ENCODE measurements around the gene ALKBH3.

Gene ALKBH3

GRCh38 chr11:43903969-43904368 is 23.3 kb downstream of the ALKBH3 start:
- peaks cover 30% of the 10 kb centered on the region for H3K36me3 Mint-ChIP-seq
- no peaks in the 10 kb centered on the region for H3K9me3 Mint-ChIP-seq

DNA sequence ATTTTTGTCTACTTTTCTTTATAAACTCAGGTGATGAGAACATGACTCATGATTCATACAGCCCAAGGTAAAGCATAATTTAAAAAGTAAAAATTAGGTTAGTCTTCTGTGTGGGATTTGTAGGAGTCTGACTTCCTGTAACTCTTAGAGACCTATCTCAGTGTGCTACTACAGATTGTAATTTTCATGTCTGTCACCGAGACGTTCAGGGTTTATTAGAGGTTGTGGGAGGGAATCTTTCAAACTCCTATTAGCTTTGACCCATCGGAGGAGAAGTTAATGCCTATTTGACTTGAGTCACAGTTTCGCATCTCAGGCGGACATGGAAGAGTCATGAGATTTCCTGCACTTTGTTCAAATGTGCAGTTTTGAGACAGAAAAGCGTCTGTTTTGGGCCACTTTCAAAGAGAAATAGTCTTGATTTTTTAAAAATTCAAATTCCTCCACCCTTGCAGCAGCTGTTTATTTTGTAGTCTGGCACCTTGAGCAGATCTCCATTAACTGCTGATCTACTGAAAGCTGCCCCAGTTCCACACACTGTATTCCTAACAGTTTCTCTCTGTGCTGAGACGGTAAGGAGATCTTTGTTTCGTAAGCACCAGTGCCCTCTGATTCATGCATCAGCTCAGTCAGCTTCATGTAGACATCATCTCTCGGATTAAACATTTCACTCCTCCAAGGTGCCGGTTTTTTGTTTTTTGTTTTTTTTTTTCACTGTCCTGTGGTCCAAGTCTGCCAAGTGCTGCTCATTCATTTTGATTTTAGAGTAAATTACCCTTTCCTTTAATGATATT is 24.3 kb downstream of the ALKBH3 start:
- DNase-seq, result no peak
- no peak overlapping the region for H3K4me3 Mint-ChIP-seq
- H3K27ac Mint-ChIP-seq, result no peak overlapping the region
- no peaks in the 10 kb centered on the region for H3K27me3 Mint-ChIP-seq
- peaks cover 26% of the 10 kb centered on the region for H3K36me3 Mint-ChIP-seq
- CTCF ChIA-PET, result interaction anchor here (3.5 kb wide), 1 partner anchor 16 kb away, joined by 23 read pairs; no protein-coding TSS in a partner anchor
- no peaks in the 10 kb centered on the region for H3K9me3 Mint-ChIP-seq
- H3K4me1 Mint-ChIP-seq, result peaks cover 5% of the 10 kb centered on the region

More at GRCh38 chr11:43903969-43904368, 23.3 kb downstream of the ALKBH3 start:
- CTCF ChIA-PET, result interaction anchor here (3.5 kb wide), 1 partner anchor 15 kb away, joined by 23 read pairs; no protein-coding TSS in a partner anchor
- no peak overlapping the region for H3K27ac Mint-ChIP-seq
- H3K27me3 Mint-ChIP-seq, result no peaks in the 10 kb centered on the region
- H3K4me3 Mint-ChIP-seq, result no peak overlapping the region
- no peak for DNase-seq
- peaks cover 5% of the 10 kb centered on the region for H3K4me1 Mint-ChIP-seq

GRCh38 chr11:43905813-43906241 is 25.2 kb downstream of the ALKBH3 start:
- H3K4me3 Mint-ChIP-seq, result no peak overlapping the region
- H3K27me3 Mint-ChIP-seq, result no peaks in the 10 kb centered on the region
- H3K36me3 Mint-ChIP-seq, result peaks cover 32% of the 10 kb centered on the region

GRCh38 chr11:43907028-43907975 is 26.7 kb downstream of the ALKBH3 start:
- Mint-ChIP-seq H3K27ac (no peak overlapping the region), H3K4me1 (peaks cover 5% of the 10 kb centered on the region), H3K4me3 (no peak overlapping the region), H3K27me3 (no peaks in the 10 kb centered on the region), H3K9me3 (no peaks in the 10 kb centered on the region), H3K36me3 (peaks cover 36% of the 10 kb centered on the region)
- no peak for DNase-seq
- CTCF ChIA-PET, result interaction anchor here (1.6 kb wide), 1 partner anchor 17 kb away, joined by 6 read pairs; no protein-coding TSS in a partner anchor

More at GRCh38 chr11:43905813-43906241, 25.2 kb downstream of the ALKBH3 start:
- Mint-ChIP-seq H3K4me1 (peaks cover 5% of the 10 kb centered on the region), H3K27ac (no peak overlapping the region), H3K9me3 (no peaks in the 10 kb centered on the region)
- no peak for DNase-seq
- CTCF ChIA-PET, result interaction anchor here (1.0 to 3.5 kb wide), 2 partner anchors 16 to 39 kb away, joined by 3 to 23 read pairs; no protein-coding TSS in a partner anchor

- H3K36me3 Mint-ChIP-seq, result peaks cover 32% of the 10 kb centered on the region
- no peak overlapping the region for H3K27ac Mint-ChIP-seq
- H3K27me3 Mint-ChIP-seq, result no peaks in the 10 kb centered on the region
- no peaks in the 10 kb centered on the region for H3K9me3 Mint-ChIP-seq
- no peak overlapping the region for H3K4me3 Mint-ChIP-seq
- H3K4me1 Mint-ChIP-seq, result peaks cover 5% of the 10 kb centered on the region
- no peak for DNase-seq
- CTCF ChIA-PET, result interaction anchor here (0.7 to 1.6 kb wide), 2 partner anchors 15 to 18 kb away, joined by 3 to 6 read pairs; no protein-coding TSS in a partner anchor
Measured at GRCh38 chr11:43908191-43908590, 27.6 kb downstream of the ALKBH3 start.

DNA sequence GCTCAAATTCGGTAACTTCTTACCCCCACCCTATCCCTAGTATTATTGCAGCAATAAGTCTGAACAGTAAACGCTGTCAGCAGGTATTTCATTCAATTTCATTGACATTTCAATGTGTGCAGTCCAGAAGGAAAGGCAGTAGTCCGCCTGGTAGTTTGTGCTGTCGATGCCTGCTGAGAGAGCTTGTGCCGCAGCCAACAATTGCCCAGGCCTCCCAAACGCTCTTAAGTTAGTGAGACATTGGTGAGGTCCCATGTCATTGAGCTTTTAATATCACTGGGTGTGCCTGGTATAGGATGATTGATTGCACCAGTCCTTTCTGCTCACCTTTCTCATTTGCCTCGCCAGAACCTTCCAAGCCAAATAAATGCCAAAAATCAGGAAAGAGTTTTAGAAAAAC is 28.1 kb downstream of the ALKBH3 start:
- Mint-ChIP-seq H3K36me3 (peaks cover 27% of the 10 kb centered on the region), H3K4me3 (no peak overlapping the region), H3K9me3 (no peaks in the 10 kb centered on the region), H3K27me3 (no peaks in the 10 kb centered on the region), H3K4me1 (peaks cover 5% of the 10 kb centered on the region), H3K27ac (no peak overlapping the region)
- CTCF ChIA-PET, result interaction anchor here (0.7 to 1.6 kb wide), 2 partner anchors 16 to 19 kb away, joined by 3 to 6 read pairs; no protein-coding TSS in a partner anchor
- DNase-seq, result no peak

- Mint-ChIP-seq H3K27ac (no peak overlapping the region), H3K4me1 (no peaks in the 10 kb centered on the region), H3K9me3 (no peaks in the 10 kb centered on the region), H3K36me3 (peaks cover 25% of the 10 kb centered on the region), H3K27me3 (no peaks in the 10 kb centered on the region), H3K4me3 (no peak overlapping the region)
- CTCF ChIA-PET, result no interaction called here
- no peak for DNase-seq
Measured at GRCh38 chr11:43913829-43914380, 33.3 kb downstream of the ALKBH3 start.

GRCh38 chr11:43914466-43914865 is 33.8 kb downstream of the ALKBH3 start:
- Mint-ChIP-seq H3K36me3 (peaks cover 27% of the 10 kb centered on the region), H3K9me3 (no peaks in the 10 kb centered on the region), H3K27me3 (no peaks in the 10 kb centered on the region), H3K27ac (no peak overlapping the region), H3K4me1 (no peaks in the 10 kb centered on the region), H3K4me3 (no peak overlapping the region)
- CTCF ChIA-PET, result interaction anchor here (0.7 kb wide), 1 partner anchor 26 kb away, joined by 4 read pairs; no protein-coding TSS in a partner anchor
- DNase-seq, result no peak

DNA sequence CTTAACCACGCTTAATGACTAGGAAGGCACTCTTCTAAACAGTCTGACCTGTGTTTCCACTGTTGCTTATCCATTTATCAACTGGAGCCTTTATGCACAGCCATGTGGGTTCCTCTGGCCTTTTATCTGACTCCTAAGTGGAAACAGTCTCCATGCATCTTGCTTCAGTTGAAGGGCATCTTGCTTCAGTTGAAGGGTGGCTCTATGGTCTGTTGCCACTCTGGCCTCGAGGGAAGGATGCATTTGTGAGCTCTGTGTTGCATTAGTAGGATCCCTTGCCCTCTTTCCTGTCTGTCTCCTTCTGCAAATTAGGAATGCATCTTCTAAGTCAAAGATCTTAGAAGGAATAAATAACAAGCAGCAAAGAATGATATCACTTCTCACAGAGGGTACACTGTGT is 36.0 kb downstream of the ALKBH3 start:
- no peak for DNase-seq
- Mint-ChIP-seq H3K4me3 (no peak overlapping the region), H3K27me3 (no peaks in the 10 kb centered on the region), H3K4me1 (peaks cover 1% of the 10 kb centered on the region), H3K27ac (no peak overlapping the region), H3K9me3 (no peaks in the 10 kb centered on the region), H3K36me3 (peaks cover 26% of the 10 kb centered on the region)
- CTCF ChIA-PET, result no interaction called here

DNA sequence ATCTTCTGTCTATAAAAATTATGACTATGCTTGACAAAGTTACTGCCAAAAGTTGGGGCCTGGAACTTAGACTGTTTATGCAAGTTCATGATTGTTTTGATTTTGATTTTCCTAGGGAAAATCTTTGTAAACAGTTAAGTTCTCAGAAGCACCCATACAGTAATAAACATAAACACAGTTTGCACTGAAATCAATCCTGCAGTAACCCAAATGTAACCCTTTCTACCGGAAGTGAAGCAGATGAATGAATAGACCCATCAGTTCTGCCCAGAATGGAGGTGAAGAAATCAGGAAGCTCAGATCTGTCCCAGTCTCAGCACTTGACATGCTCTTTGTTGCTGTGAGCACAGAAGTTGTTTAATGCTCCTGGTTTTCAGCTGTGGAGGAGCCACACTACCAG is 37.2 kb downstream of the ALKBH3 start:
- DNase-seq, result no peak
- CTCF ChIA-PET, result interaction anchor here (1.1 to 1.8 kb wide), 2 partner anchors 25 to 28 kb away, joined by 3 to 7 read pairs; partner anchors contain the start of gene C11orf96
- Mint-ChIP-seq H3K4me3 (no peak overlapping the region), H3K9me3 (no peaks in the 10 kb centered on the region), H3K27ac (no peak overlapping the region), H3K27me3 (no peaks in the 10 kb centered on the region), H3K36me3 (peaks cover 26% of the 10 kb centered on the region), H3K4me1 (peaks cover 4% of the 10 kb centered on the region)

DNA sequence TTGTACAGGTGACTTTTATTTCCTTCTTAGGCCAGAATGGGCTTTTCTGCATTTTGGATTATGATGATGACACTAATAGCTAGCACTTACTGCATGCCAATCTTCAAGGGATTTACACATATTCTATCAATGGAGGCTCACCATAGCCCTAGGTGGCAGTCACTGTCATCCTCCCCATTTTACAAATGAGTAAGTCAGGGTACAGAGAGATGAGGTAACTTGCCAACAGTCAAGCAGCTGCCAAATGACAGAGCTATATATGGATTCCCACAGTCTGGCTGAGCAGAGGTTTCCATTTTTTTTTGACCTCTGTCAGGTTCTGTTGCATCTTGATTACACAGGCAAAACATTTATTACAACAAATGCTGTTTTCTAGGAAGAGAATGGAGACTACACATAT is 38.0 kb downstream of the ALKBH3 start:
- Mint-ChIP-seq H3K4me1 (peaks cover 4% of the 10 kb centered on the region), H3K4me3 (no peak overlapping the region), H3K27ac (no peak overlapping the region), H3K36me3 (peaks cover 26% of the 10 kb centered on the region), H3K27me3 (no peaks in the 10 kb centered on the region), H3K9me3 (no peaks in the 10 kb centered on the region)
- no peak for DNase-seq
- CTCF ChIA-PET, result interaction anchor here (1.1 to 1.8 kb wide), 3 partner anchors 24 to 29 kb away, joined by 3 to 7 read pairs (median 5); partner anchors contain the start of gene C11orf96

DNA sequence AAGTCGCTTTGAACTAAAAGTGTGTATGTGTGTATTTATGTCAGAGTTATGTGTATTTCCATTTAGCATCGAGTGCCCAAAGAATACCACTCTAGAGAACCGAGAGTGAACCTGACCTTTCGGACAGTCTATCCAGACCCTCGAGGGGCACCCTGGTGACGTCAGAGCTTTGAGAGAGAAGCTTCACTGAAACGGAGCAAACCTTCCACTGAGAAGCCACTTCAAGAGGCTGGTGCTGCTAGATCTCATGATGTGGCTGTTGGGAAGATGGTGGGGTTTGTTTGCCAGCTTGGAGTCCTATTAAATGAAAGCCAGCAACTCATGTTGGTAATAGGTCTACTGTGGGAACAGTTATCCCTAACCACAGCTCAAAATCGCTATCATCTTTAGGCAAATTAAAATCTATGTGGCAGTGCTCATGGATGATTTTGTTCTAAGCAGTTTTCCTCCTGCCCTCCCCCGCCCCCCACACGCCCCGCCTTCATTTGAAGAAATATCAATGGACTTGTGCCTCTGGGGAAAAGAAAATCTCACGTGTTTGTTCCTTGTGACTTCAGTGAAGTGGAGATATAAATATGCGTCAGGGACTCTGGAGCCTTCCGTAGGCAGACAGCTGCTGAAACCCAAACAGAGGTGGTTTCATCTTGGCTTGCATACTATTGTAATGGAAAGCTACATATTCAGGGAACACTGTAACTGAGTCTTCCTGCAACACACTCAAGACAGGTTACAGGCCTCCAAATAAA is 39.4 kb downstream of the ALKBH3 start:
- H3K9me3 Mint-ChIP-seq, result no peaks in the 10 kb centered on the region
- H3K27ac Mint-ChIP-seq, result no peak overlapping the region
- no peak overlapping the region for H3K4me3 Mint-ChIP-seq
- H3K36me3 Mint-ChIP-seq, result peaks cover 23% of the 10 kb centered on the region
- peaks cover 4% of the 10 kb centered on the region for H3K4me1 Mint-ChIP-seq
- no peaks in the 10 kb centered on the region for H3K27me3 Mint-ChIP-seq
- DNase-seq, result no peak
- CTCF ChIA-PET, result interaction anchor here (1.6 kb wide), 1 partner anchor 25 kb away, joined by 5 read pairs; no protein-coding TSS in a partner anchor

Data from activated naive CD4-positive, alpha-beta T cell treated with anti-CD3 and anti-CD28 coated beads, Interleukin-2, amount 10 ng/mL, durations not matched to agents 7 days and 5 days (primary cell).